ENCODE measurements around the gene PPP2R2C. TPM values are rescaled to one million over a fixed set of nuclear protein-coding genes. Genes with fewer than 3 reads are reported as not detected.

PPP2R2C gene
- total and polyA plus RNA-seq, 2 of the 4 experiments (the other 2 are of a cell fraction), result 0.03 TPM; not detected in 1

DNA sequence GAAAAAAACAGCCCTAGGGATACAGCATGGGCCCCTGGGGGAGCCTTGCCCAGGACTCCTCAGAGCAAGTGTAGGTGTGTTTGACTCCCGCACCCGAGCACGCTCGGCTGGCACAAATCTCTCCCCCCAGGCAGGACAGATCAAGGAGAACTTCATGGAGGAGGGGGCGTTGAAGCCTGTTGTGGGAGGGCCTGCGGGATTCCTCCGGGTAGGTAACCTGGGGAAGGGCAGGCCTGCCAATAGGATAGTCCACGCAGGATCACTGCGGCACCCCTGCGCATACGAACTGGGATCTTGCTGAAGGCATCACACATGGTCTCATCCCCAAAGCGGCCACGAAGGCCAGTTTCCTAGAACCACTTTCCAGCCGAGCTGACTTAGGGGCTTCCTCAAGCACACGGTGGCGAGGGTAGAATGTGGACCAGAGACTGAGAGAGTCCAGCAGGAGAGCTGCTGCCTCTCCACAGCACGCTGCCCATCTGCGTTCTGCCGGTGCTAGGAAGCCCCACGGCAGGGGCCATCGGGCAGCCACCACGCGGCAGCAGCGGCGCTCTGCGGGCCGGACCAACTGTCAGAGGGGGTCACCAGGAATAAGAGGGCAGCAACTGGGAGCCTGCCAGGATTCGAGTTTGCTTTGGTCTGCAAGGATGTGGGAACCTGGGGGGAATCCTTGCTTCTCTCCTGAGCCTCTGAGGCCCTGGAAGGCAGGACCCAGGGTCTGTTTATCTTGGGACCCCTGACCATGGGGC, 145.9 kb downstream of the PPP2R2C start:
- POLR2A ChIA-PET (ENCODE audit: unreplicated experiment), result no interaction called here

More for the DNA sequence above, 145.9 kb downstream of the PPP2R2C start:
- Histone ChIP-seq H3K4me1 (ENCODE audit: control insufficient read depth, insufficient read depth, low read length) (no peaks in the 10 kb centered on the region), H3K4ac (ENCODE audit: low read depth, low read length) (no peak overlapping the region), H3K14ac (replicated peaks; ENCODE audit: low read depth, low read length) (no peak overlapping the region), H3K4me3 (ENCODE audit: insufficient read depth, low read depth, low read length) (no peak overlapping the region), H2AK5ac (ENCODE audit: low read depth, low read length) (no peak overlapping the region), H3K36me3 (ENCODE audit: control insufficient read depth, insufficient read depth, low read length) (no peaks in the 10 kb centered on the region), H4K20me1 (ENCODE audit: insufficient read depth, low read length) (no peaks in the 10 kb centered on the region), H3K27me3 (ENCODE audit: control insufficient read depth, insufficient read depth, low read length) (peaks cover 32% of the 10 kb centered on the region), H2BK20ac (ENCODE audit: low read depth, low read length) (no peak overlapping the region), H3K9me3 (ENCODE audit: control insufficient read depth, insufficient read depth, low read length) (no peaks in the 10 kb centered on the region; the same call in 1 of the 2 replicates), H2BK5ac (ENCODE audit: low read depth, low read length, poor library complexity, severe bottlenecking) (no peak overlapping the region), H4K5ac (ENCODE audit: low read depth, low read length) (no peak overlapping the region), H2BK120ac (ENCODE audit: low read depth, low read length) (no peak overlapping the region), H3K79me1 (ENCODE audit: low read depth in 1 of 2, low read length in 2 of 2) (no peaks in the 10 kb centered on the region), H3K56ac (ENCODE audit: extremely low read depth, insufficient read depth, low read length) (no peak overlapping the region), H3K9me1 (ENCODE audit: insufficient read depth, low read length) (no peaks in the 10 kb centered on the region), H3K18ac (ENCODE audit: low read depth, low read length) (no peak overlapping the region), H2BK15ac (ENCODE audit: low read depth, low read length) (no peak overlapping the region), H3K9ac (ENCODE audit: low read depth, low read length) (no peak overlapping the region), H3K23ac (ENCODE audit: low read depth, low read length) (no peak overlapping the region), H3K4me2 (ENCODE audit: low read depth, low read length) (no peak overlapping the region), H4K91ac (ENCODE audit: insufficient read depth, low read depth, low read length) (no peak overlapping the region), H3K27ac (ENCODE audit: insufficient read depth, low read length) (no peak overlapping the region), H2AFZ (replicated peaks; ENCODE audit: low read length, poor library complexity) (no peak overlapping the region), H2AK9ac (replicated peaks; ENCODE audit: low read depth, low read length, poor library complexity) (no peak overlapping the region), H4K8ac (ENCODE audit: low read depth in 2 of 2, low read length in 2 of 2) (no peak overlapping the region)
- no TSS peak for BruUV-seq (replicated peaks)
- CTCF ChIA-PET, result interaction anchor here (0.6 to 4.4 kb wide), 7 partner anchors 12 to 80 kb away, joined by 3 to 40 read pairs (median 4); partner anchors contain the start of gene WFS1
- dilution Hi-C loops (cut with HindIII; ENCODE audit: low sequenced_read_pairs, unreplicated experiment), result no loop called here
- TF ChIP-seq MAZ (IDR thresholded peaks at IDR 0.05; ENCODE audit: borderline replicate concordance, low read depth, low read length), result no peak
- TF ChIP-seq, protein P1, sequence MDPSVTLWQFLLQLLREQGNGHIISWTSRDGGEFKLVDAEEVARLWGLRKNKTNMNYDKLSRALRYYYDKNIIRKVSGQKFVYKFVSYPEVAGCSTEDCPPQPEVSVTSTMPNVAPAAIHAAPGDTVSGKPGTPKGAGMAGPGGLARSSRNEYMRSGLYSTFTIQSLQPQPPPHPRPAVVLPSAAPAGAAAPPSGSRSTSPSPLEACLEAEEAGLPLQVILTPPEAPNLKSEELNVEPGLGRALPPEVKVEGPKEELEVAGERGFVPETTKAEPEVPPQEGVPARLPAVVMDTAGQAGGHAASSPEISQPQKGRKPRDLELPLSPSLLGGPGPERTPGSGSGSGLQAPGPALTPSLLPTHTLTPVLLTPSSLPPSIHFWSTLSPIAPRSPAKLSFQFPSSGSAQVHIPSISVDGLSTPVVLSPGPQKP (IDR thresholded peaks at IDR 0.05; ENCODE audit: borderline replicate concordance, low read depth, low read length), result no peak
- no peak for TF ChIP-seq CEBPB (IDR thresholded peaks at IDR 0.05; ENCODE audit: low read depth, low read length)
- TF ChIP-seq MAFK (IDR thresholded peaks at IDR 0.05; ENCODE audit: low read depth, low read length), result no peak
- TF ChIP-seq CHD1 (IDR thresholded peaks at IDR 0.05; ENCODE audit: low read depth, low read length), result no peak
- DNase-seq (no peak), ATAC-seq (ENCODE audit: low read depth) (no peak)
- intact Hi-C loops (cut with micrococcal nuclease), result loop anchor here (1.0 kb wide), 3 partner anchors 62 to 328 kb away; no protein-coding TSS in a partner anchor
- in situ Hi-C loops (cut with MboI; ENCODE audit: low sequenced_read_pairs), result loop anchor here (5.0 to 10.0 kb wide), 2 partner anchors 74 to 332 kb away; no protein-coding TSS in a partner anchor
- WGBS, 2 experiments (ENCODE audit: extremely low coverage in 2 of 2, insufficient read length in 1 of 2), result 82% methylated on average over 13 of the region's 28 CpGs; no CpG with 5 or more reads in 1 of the 2 experiments

All from IMR-90 (cell line).